Hematopoietic multipotent progenitor cell treated with erythropoietin and hydrocortisone succinate and interleukin-3 and kit ligand, for 6 days (in vitro differentiated cells): ENCODE results near the gene PTGER2.

Source experiments
- DNase-seq: peaks from one replicate; pipeline ENCODE4 v3.0.0-alpha.2; 2015

PTGER2 gene

GRCh38 chr14:52313903-52314594 lies at the start of gene PTGER2:
Gene PTGER2 (plus strand): TSS chr14:52314312. CDS start chr14:52314549, 237 bp downstream.
- DNase-seq = peak; percentile 86

DNA sequence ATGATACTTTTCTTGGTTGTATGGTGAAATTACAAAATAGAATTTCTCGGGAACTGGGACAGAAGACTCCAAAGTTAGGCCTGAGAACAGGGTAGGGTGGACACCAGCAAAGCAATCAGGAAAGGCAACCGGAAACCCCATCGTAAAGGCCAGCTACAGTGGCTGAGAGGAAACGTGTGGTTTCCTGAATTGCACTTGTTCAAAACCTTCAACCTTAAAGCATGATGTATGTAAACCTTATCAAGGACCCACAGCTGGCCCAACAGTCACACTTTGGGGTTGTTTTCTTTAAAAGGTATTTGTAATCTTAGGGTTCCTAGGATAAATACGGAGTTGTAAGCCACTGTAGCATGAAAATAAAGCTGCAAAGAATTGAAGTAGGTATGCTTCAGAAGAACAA lies 48.9 kb upstream of the PTGER2 start:
- peak; percentile 86 for DNase-seq

DNA sequence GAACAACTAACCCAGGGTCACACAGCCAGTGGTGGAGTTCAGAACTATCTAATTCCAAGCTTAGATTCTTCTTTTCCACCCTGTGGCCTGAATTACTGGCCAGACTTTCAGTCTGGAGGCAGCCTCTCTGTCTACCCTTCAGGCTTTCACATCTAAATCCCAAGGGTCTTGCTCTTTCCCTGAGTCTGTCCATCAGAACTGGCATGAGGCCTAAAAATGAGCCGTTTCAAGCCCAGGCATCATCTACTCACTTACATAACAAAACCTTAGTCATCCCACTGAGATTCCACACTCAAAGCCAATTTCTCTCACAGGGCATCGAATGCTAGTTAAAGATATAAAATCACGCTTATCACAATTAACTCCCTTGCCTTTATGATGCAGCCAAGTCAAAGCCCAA lies 47.9 kb upstream of the PTGER2 start:
- no peak for DNase-seq

DNA sequence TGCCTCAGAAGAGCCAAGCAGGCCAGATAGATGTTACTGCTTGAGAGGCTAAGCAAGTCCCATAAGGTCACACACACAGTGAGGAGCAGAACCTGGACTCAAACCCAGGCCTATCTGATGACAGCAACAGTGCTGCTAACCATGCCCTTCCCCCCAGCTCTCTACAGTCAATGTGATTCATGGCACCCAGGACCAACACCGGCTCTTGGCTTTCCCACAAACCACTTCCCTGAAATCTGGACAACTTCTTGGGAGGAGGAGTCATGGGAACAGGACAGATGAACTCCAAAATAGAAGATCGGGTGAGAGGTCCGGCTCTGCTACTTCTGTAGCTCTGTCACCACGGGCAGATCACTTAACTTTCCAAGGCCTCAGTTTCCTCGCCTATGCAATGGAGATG lies 47.3 kb upstream of the PTGER2 start:
- DNase-seq = no peak

DNA sequence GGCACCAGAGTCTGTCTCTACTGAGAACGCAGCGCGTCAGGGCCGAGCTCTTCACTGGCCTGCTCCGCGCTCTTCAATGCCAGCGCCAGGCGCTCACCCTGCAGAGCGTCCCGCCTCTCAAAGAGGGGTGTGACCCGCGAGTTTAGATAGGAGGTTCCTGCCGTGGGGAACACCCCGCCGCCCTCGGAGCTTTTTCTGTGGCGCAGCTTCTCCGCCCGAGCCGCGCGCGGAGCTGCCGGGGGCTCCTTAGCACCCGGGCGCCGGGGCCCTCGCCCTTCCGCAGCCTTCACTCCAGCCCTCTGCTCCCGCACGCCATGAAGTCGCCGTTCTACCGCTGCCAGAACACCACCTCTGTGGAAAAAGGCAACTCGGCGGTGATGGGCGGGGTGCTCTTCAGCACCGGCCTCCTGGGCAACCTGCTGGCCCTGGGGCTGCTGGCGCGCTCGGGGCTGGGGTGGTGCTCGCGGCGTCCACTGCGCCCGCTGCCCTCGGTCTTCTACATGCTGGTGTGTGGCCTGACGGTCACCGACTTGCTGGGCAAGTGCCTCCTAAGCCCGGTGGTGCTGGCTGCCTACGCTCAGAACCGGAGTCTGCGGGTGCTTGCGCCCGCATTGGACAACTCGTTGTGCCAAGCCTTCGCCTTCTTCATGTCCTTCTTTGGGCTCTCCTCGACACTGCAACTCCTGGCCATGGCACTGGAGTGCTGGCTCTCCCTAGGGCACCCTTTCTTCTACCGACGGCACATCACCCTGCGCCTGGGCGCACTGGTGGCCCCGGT lies 46.4 kb upstream of the PTGER2 start, which contains the start of gene PTGDR:
PTGDR (plus strand) TSS at position 198 of the 778 bp plus-strand sequence; CDS start at position 315, 117 bp downstream.
- peak; percentile 72 for DNase-seq

DNA sequence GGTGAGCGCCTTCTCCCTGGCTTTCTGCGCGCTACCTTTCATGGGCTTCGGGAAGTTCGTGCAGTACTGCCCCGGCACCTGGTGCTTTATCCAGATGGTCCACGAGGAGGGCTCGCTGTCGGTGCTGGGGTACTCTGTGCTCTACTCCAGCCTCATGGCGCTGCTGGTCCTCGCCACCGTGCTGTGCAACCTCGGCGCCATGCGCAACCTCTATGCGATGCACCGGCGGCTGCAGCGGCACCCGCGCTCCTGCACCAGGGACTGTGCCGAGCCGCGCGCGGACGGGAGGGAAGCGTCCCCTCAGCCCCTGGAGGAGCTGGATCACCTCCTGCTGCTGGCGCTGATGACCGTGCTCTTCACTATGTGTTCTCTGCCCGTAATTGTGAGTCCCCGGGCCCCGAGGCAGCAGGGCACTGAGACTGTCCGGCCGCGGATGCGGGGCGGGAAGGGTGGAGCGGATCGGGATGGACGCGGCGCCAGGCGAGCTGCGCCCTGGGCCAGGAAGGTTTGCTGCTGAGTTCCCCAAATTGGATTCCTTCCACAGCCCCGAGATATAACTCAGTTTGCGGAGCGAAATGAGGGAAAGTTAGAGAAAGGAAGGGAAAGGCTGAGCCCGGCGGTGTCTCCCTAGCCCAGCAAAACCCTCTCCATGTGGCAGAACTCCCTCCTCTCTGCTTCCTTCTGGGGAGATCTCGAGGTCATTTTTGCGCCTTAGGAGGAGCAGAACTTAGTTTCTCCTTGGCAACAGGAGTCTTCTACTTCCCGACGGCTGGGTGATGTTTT lies 45.6 kb upstream of the PTGER2 start:
- DNase-seq = peak; percentile 16

DNA sequence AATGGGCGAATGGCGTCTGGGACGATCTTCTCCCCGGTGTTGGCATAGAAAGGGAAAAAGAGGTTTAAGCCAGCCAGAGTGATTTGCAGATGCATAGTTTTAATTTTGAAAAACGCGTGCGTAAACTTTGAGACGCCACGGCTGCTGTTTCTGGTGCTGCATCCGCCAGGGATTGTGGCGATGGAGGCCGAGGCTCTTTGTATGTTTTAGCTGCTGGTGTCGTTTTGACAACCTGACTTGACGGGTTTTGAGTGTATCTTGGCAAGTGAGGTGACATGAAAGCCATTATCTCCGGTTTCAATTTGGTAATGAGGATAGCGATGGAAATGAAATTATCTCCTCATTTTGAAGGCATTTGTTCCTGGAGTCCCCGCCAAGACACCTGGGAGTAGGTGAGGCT lies 45.0 kb upstream of the PTGER2 start:
- DNase-seq = no peak

DNA sequence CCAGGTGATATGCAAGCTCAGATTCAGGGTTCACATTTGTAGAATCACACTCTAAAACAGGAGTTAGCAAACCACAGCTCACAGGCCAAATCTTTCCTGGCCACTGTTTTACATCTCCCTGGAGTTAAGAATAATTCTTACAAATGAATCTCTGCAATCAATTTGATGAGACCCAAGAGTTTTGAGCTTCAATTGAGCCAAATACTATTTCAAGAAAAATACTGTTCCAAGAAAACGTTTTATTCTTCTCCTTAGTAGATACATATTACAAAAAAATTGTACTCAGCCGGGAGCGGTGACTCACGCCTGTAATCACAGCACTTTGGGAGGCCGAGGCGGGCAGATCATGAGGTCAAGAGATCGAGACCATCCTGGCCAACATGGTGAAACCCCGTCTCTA lies 44.1 kb upstream of the PTGER2 start:
- DNase-seq = no peak

- no peak for DNase-seq
Observed at GRCh38 chr14:52271538-52271937, 42.6 kb upstream of the PTGER2 start.

- peak; percentile 75 for DNase-seq
Observed at GRCh38 chr14:52272375-52272774, 41.7 kb upstream of the PTGER2 start.

DNA sequence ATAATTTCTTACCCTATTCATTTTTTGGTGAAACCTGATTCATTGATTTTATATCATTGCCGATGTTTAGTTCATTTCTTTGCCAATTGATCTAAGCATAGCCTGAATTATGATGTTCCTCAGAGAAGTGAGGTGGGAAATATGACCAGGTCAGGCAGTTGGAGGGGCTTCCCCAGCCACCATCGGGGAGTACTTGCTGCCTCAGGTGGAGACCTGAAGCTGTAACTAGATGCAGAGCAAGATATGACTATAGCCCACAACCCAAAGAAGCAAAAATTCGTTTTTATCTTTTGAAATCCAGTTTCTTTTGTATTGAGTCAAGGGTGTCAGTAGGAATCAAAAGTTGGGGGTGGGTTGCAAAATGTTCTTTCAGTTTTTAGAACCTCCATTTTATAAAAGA lies 38.7 kb upstream of the PTGER2 start:
- no peak for DNase-seq

DNA sequence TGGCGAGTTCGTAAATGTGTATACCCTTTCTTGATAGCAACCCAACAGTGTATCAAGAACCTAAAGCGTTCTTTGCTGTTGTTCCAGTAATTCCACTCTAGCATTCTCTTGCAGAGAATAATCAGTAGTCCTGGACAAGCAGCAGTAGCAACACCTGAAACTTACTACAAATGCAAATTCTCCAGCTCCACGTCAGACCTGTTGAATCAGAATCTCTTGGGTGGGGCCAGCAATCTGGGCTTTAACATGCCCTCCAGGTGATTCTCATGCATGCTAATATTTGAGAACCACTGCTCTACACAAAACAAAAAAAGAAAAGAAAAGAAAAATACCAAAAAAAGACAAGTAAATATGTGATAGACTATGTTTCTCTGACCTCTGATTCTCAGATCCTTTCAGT lies 36.6 kb upstream of the PTGER2 start:
- DNase-seq = no peak

DNA sequence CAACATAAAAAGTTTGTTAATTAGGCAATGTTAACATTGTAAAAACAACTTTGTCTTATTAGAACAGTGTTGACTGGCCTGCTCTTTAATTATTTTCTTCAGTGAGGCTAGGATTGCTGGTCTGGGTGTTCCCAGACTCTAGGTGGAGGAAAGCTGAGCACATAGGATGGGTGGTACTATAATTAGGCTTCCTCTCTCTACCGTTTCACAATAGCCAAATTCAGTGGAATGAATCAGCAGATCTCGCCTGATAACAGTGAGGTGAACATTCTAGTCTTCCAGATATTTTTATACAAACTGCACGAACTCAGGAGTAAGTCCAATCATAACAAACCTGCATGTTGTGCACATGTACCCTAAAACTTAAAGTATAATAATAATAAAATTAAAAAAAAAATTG lies 34.7 kb upstream of the PTGER2 start:
- peak; percentile 67 for DNase-seq

GRCh38 chr14:52283099-52283498 lies 31.0 kb upstream of the PTGER2 start:
- DNase-seq = no peak

- no peak for DNase-seq
Observed at GRCh38 chr14:52286661-52287649, 27.2 kb upstream of the PTGER2 start.

DNA sequence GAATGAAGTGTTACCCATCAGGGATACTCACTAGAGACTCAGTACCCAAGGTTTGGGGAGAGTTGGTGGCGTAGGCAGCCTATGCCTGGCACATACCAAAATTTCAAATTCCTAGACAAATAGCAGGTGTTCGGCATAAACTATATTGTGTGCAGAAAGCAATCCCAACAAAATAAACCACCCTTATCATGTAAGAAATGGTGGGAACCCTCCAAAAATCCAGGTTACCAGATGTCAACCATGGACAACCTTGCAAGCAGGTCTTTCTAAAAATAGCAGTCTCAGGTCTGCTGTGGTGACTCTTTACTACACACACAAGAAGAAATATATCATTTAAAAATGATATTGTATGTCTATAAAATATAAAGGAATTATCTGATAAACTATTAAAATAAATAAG lies 17.7 kb upstream of the PTGER2 start:
- no peak for DNase-seq

DNA sequence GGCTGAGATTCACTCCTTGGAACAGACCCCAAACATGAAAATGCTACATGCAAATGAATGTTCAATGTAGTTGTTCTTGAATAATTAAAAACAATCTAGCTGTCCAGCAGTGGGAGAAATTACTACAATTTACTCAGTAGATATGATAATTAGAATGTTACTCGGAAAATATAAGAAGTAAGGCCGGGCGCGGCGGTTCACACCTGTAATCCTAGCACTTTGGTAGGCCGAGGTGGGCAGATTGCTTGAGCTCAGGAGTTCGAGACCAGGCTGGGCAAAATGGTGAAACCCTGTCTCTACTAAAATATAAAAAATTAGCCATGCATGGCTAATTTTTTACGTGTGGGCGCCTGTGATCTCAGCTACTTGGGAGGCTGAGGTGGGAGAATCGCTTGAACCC lies 15.3 kb upstream of the PTGER2 start:
- DNase-seq = no peak

- DNase-seq = peak; percentile 84
Observed at GRCh38 chr14:52299692-52300278, 14.3 kb upstream of the PTGER2 start.

DNA sequence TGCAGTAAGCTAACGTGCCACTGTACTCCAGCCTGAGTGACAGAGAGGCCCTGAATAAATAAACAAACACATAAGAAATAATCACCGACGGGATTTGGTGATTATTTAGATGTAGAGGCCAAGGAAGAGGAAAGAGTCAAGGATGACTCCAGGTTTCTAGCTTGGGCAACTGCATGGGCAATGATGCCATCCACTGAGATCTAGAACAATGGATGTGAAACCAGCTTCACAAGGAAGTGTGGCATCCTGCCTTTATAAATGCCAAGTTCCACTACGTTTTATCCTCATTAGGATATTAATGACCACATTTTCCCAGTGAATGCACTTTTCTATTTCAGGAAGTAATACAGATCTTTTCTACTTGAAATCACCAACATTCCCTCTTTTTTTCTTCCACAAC lies 10.9 kb upstream of the PTGER2 start:
- DNase-seq = no peak

DNA sequence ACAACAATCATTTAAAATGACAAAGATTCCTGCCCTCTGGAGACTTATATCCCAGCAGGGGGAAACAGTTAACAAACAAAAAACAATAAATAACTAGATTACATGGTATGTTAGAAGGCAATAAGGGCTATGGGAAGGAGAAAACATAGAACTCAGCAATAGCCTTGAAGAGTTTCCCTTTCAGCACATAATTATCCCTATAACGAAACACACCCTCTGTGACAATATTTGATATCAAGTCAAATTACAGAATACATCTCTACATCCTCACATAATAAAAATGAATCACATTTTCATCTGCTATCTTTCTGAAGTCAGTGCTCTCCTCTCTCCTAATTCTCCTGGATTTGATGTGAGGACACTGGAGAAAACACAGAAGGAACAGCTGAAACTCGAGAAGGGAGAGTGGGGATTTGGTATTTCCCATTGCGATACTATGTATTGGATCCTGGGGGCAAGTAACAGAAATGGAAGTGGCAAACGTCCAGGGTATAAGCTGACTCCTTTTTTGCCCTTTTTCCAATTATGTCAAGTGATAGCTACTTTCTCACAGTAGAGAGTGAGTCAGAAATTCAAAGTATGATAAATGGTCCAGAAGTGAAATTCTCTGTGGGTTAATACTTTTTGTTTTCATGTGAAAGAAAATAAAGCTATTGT lies 9.7 kb upstream of the PTGER2 start:
- no peak for DNase-seq

- no peak for DNase-seq
Observed at GRCh38 chr14:52305014-52305413, 9.1 kb upstream of the PTGER2 start.
